Right ventricle myocardium inferior (tissue), 1 donor: ENCODE results near the gene IL11RA. TPM values are rescaled to one million over a fixed set of nuclear protein-coding genes. Genes with fewer than 3 reads are reported as not detected.

Experiments
- ATAC-seq: fragments of 200-7000 bp; cut with Tn5 transposase; one replicate; pipeline ENCODE4 v1.9.1; 2020; ENCODE audit warnings: mild to moderate bottlenecking, moderate library complexity
- DNase-seq: peaks from one replicate; pipeline ENCODE4 v3.0.0; 2021; ENCODE audit errors: missing footprints
- intact Hi-C: fragments of 100-400 bp; cut with DNase I; formaldehyde crosslinking; loops from one replicate; pipeline ENCODE4 v1.11.0; 2022
- total RNA-seq: library from RNA; stranded (reverse); fragmentation: NEBNext Ultra II Directional; extraction: Animal tissue kit (Norgen Biotek cat#: 25700); gene quantifications from one replicate; pipeline ENCODE4 v1.2.1, GENCODE V29; 2021
- donor health status: DM: no; HTN: yes; CAD: no; lungs with severe emphysema.

IL11RA gene
- total RNA-seq, 1 donor from 2014 or later: 43.6 TPM

GRCh38 chr9:34669809-34670562 lies 18.0 kb downstream of the IL11RA start:
- DNase-seq (no peak), ATAC-seq (no peak)
- intact Hi-C loops: loop anchor here (5.0 kb wide), 1 partner anchor 322 kb away; no protein-coding TSS in a partner anchor

- intact Hi-C loops: no loop called here
- no peak for ATAC-seq
- no peak for DNase-seq
Measured at GRCh38 chr9:34671307-34671706, 19.3 kb downstream of the IL11RA start.

- intact Hi-C loops: no loop called here
- ATAC-seq: no peak
- no peak for DNase-seq
Measured at GRCh38 chr9:34674440-34674839, 22.5 kb downstream of the IL11RA start.

- intact Hi-C loops: no loop called here
- DNase-seq (peak; percentile 79), ATAC-seq (peak; percentile 54)
Measured at GRCh38 chr9:34675048-34675714, 23.2 kb downstream of the IL11RA start.

GRCh38 chr9:34675869-34676268 lies 23.9 kb downstream of the IL11RA start:
- DNase-seq (no peak), ATAC-seq (peak; percentile 3)
- intact Hi-C loops: no loop called here

GRCh38 chr9:34684145-34684544 lies 32.2 kb downstream of the IL11RA start:
- DNase-seq: no peak
- ATAC-seq: no peak
- intact Hi-C loops: no loop called here

- ATAC-seq (no peak), DNase-seq (no peak)
- intact Hi-C loops: no loop called here
Measured at GRCh38 chr9:34684816-34685215, 32.8 kb downstream of the IL11RA start.

- no peak for ATAC-seq
- intact Hi-C loops: no loop called here
- DNase-seq: no peak
Measured at GRCh38 chr9:34685591-34685990, 33.6 kb downstream of the IL11RA start.

- ATAC-seq (peak; percentile 59), DNase-seq (no peak)
- intact Hi-C loops: no loop called here
Measured at GRCh38 chr9:34686231-34686630, 34.2 kb downstream of the IL11RA start.

GRCh38 chr9:34686732-34687131 lies 34.7 kb downstream of the IL11RA start:
- no peak for ATAC-seq
- intact Hi-C loops: no loop called here
- DNase-seq: no peak

GRCh38 chr9:34687276-34688030 lies 35.5 kb downstream of the IL11RA start:
- no peak for DNase-seq
- ATAC-seq: no peak
- intact Hi-C loops: loop anchor here (1.0 kb wide), 1 partner anchor 26 kb away; no protein-coding TSS in a partner anchor

- no peak for DNase-seq
- no peak for ATAC-seq
- intact Hi-C loops: loop anchor here (1.0 kb wide), 1 partner anchor 25 kb away; no protein-coding TSS in a partner anchor
Measured at GRCh38 chr9:34688329-34689115, 36.5 kb downstream of the IL11RA start.

GRCh38 chr9:34689116-34689470 lies 37.1 kb downstream of the IL11RA start:
- no peak for ATAC-seq
- intact Hi-C loops: no loop called here
- DNase-seq: no peak

GRCh38 chr9:34689512-34689911 lies 37.5 kb downstream of the IL11RA start:
- no peak for ATAC-seq
- no peak for DNase-seq
- intact Hi-C loops: no loop called here

GRCh38 chr9:34690983-34691935 lies 39.3 kb downstream of the IL11RA start, which contains the start of gene CCL19:
TSS of gene CCL19 (minus strand) at chr9:34691276. CDS start at chr9:34691139, 137 bp downstream.
- no peak for ATAC-seq
- intact Hi-C loops: no loop called here
- no peak for DNase-seq

GRCh38 chr9:34691936-34692315 lies 39.9 kb downstream of the IL11RA start:
- ATAC-seq (no peak), DNase-seq (no peak)
- intact Hi-C loops: no loop called here

GRCh38 chr9:34693560-34693959 lies 41.6 kb downstream of the IL11RA start:
- DNase-seq (no peak), ATAC-seq (no peak)
- intact Hi-C loops: no loop called here

GRCh38 chr9:34694811-34695210 lies 42.8 kb downstream of the IL11RA start:
- intact Hi-C loops: no loop called here
- ATAC-seq (no peak), DNase-seq (no peak)
